Esophagus squamous epithelium (tissue), 5 donors: ENCODE measurements around the gene EPC2. TPM values are rescaled to one million over a fixed set of nuclear protein-coding genes. Genes with fewer than 3 reads are reported as not detected.
"Not testable (repeated sequence)": the region's sequence is repeated elsewhere in the genome, so short reads cannot be mapped to it uniquely, and the experiment has no call there.

Experiments used
- DNase-seq: peaks from one replicate; lab custom pipeline; 2025; lab: John Stamatoyannopoulos, UW
- H3K27ac ChIP-seq, 4 donors: fragments of 200-600 bp; sonication (generic); one replicate each; pipeline ENCODE4 v1.5.1; 2016 to 2019; ENCODE audit warnings: mild to moderate bottlenecking in 1 of 4
- H3K27me3 ChIP-seq, 4 donors: fragments of 200-600 bp; sonication (generic); 1 replicate in 3 of 4; 2 replicates in 1 of 4; pipeline versions ENCODE4 v1.5.1 to v1.6.0; 2017 to 2021; ENCODE audit warnings: antibody characterized with exemption in 1 of 4
- H3K36me3 ChIP-seq, 3 donors: fragments of 200-600 bp; sonication (generic); one replicate each; pipeline ENCODE4 v1.5.1; 2016 to 2019
- H3K4me1 ChIP-seq, 3 donors: fragments of 200-600 bp; sonication (generic); one replicate each; pipeline ENCODE4 v1.5.1; 2017 to 2019
- H3K4me3 ChIP-seq, 4 donors: fragments of 200-600 bp; sonication (generic); 1 replicate in 3 of 4; 2 replicates in 1 of 4; pipeline ENCODE4 v1.5.1; 2016 to 2019; ENCODE audit warnings: mild to moderate bottlenecking in 2 of 4, moderate library complexity in 1 of 4
- H3K9me3 ChIP-seq, 3 donors: fragments of 200-600 bp; sonication (generic); one replicate each; pipeline ENCODE4 v1.5.1; 2016 to 2019
- POLR2A ChIP-seq, 4 donors: fragments of 450-650 bp; IDR thresholded peaks; one replicate each; pipeline ENCODE4 v1.6.1; 2017; ENCODE audit warnings: antibody characterized with exemption in 4 of 4, mild to moderate bottlenecking in 4 of 4, moderate library complexity in 3 of 4
- WGBS, 2 donors: methylation state at CpG; one replicate each; pipeline ENCODE4 v1.1.5; 2018; 5-methylcytosine and 5-hydroxymethylcytosine counted together
- intact Hi-C: fragments of 100-400 bp; cut with DNase I; formaldehyde crosslinking; loops from one replicate; pipeline ENCODE4 v1.15.0; 2022
- total RNA-seq, 4 donors: library from RNA; depleted of rRNA; stranded (reverse); fragments of >200 nt; gene quantifications; one replicate each; pipeline ENCODE4 v1.1.0, GENCODE V29; 2016
- TF ChIP-seq, protein P1 (sequence below), 6 experiments: fragments of 450-650 bp in 4 of 6; fragments of 200-600 bp in 2 of 6; sonication (generic) in 2 of 6; IDR thresholded peaks; one replicate each; pipeline ENCODE4 v1.5.1; 2016 to 2019; ENCODE audit warnings: antibody characterized with exemption in 6 of 6, mild to moderate bottlenecking in 4 of 6, moderate library complexity in 4 of 6
- donor health status: DM: yes; HTN: yes; CAD: no.

EPC2 gene
- total RNA-seq, 4 donors from 2014 or later: 10.6 to 29.2 (median 15.4) TPM

DNA sequence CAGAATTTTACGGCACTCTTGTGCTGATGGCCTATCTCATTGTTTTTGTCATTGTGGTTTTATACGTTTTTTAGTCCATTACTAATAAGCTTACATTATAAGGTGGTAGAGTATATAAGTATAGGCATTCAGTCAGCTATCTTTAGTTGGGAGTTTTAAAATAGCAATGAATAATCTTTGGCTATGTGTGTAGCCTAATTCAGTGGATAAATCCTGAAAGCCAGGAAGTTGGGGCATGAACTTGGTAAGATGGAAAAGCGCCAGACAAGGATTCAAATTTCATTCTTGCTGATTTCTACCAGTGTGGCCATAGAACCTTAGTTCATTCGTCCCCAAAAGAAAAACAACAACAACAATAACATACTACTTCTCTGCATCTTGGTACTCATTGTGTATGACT, 31.2 kb downstream of the EPC2 start:
- no peak for TF ChIP-seq POLR2A (IDR thresholded peaks at IDR 0.05)
- TF ChIP-seq, protein P1, sequence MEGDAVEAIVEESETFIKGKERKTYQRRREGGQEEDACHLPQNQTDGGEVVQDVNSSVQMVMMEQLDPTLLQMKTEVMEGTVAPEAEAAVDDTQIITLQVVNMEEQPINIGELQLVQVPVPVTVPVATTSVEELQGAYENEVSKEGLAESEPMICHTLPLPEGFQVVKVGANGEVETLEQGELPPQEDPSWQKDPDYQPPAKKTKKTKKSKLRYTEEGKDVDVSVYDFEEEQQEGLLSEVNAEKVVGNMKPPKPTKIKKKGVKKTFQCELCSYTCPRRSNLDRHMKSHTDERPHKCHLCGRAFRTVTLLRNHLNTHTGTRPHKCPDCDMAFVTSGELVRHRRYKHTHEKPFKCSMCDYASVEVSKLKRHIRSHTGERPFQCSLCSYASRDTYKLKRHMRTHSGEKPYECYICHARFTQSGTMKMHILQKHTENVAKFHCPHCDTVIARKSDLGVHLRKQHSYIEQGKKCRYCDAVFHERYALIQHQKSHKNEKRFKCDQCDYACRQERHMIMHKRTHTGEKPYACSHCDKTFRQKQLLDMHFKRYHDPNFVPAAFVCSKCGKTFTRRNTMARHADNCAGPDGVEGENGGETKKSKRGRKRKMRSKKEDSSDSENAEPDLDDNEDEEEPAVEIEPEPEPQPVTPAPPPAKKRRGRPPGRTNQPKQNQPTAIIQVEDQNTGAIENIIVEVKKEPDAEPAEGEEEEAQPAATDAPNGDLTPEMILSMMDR (IDR thresholded peaks at IDR 0.05): no peak
- no peaks in the 10 kb centered on the region for H3K36me3 ChIP-seq
- no peak for DNase-seq
- peaks cover 0 to 45% (median 7%) of the 10 kb centered on the region in 3 donors for H3K4me1 ChIP-seq
- H3K9me3 ChIP-seq: no peaks in the 10 kb centered on the region
- H3K27ac ChIP-seq: no peak overlapping the region
- H3K4me3 ChIP-seq: no peak overlapping the region
- 48 to 62% methylated on average over 4 of the region's 4 CpGs for WGBS, 2 donors
- intact Hi-C loops: no loop called here
- H3K27me3 ChIP-seq: no peaks in the 10 kb centered on the region

DNA sequence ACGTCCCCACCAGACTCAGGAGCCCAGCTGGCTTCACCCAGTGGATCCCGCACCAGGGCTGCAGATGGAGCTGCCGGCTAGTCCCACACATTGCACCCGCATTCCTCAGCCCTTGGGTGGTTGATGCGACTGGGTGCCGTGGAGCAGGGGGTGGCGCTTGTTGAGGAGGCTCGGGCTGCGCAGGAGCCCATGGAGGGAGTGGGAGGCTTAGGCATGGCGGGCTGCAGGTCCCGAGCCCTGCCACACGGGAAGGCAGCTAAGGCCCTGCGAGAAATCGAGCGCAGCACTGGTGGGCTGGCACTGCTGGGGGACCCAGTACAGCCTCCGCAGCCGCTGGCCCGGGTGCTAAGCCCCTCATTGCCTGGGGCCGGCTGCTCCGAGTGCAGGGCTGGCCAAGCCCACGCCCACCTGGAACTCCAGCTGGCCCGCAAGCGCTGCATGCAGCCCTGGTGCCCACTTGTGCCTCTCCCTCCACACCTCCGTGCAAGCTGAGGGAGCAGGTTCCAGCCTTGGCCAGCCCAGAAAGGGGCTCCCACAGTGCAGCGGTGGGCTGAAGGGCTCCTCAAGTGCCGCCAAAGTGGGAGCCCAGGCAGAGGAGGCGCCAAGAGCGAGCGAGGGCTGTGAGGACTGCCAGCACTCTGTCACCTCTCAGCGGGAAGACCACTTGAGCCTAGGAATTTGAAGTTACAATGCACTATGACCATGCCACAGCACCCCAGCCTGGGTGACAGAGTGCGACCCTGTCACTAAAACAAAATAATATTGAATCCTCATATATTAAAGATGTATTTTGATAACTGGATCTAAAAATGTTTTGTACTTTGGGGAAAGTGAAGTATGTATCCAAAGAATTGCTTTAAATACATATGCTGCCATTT, 34.0 kb downstream of the EPC2 start:
- H3K27ac ChIP-seq, H3K27me3 ChIP-seq, intact Hi-C loops, DNase-seq, H3K9me3 ChIP-seq, H3K4me3 ChIP-seq, H3K36me3 ChIP-seq: not testable (repeated sequence)
- WGBS, 2 donors: 89 to 90% methylated on average over 1 to 6 of the region's 31 CpGs
- peaks cover 0 to 41% (median 7%) of the 10 kb centered on the region in 3 donors for H3K4me1 ChIP-seq

DNA sequence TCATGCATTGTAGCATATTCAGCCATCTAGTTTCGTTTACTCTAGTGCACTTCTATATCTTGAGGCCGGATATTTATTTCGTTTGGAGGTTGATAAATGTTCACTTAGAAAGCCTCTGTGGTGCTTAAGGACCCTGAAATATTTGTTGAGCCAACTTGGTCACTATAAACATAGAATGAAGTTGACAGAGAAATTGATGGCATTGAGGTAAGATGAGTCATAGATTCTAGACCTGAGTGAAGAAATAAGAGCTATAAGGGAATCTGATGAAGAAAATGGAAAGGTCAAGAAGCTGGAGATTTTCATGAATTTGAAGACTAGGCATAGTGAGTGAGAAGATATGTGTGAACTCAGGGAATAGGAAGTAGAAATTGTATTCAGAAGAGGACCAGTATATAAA, 35.9 kb downstream of the EPC2 start:
- no peak for DNase-seq
- Histone ChIP-seq H3K27me3 (no peaks in the 10 kb centered on the region), H3K36me3 (no peaks in the 10 kb centered on the region), H3K4me1 (peaks cover 0 to 27% (median 7%) of the 10 kb centered on the region in 3 donors), H3K27ac (no peak overlapping the region), H3K4me3 (no peak overlapping the region), H3K9me3 (no peaks in the 10 kb centered on the region)
- WGBS, 2 donors: 69 to 70% methylated on average over 3 of the region's 3 CpGs
- intact Hi-C loops: no loop called here
- no peak for TF ChIP-seq POLR2A (IDR thresholded peaks at IDR 0.05)
- TF ChIP-seq, protein P1 (IDR thresholded peaks at IDR 0.05): no peak

DNA sequence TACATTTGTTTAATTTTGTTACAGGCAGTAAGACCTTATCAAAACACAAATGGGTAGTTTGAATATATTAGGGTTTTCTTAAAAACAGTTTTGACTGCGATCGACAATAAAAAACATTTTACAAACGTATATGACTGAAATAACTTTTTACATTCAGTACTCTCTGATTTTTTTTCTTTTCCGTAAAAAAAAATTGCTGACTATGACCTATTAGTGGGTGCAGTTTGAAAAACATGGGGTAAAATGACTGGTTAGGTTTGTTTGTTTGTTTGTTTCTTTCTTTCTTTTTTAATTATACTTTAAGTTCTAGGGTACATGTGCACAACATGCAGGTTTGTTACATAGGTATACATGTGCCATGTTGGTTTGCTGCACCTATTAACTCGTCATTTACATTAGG, 36.9 kb downstream of the EPC2 start:
- H3K36me3 ChIP-seq: no peaks in the 10 kb centered on the region
- TF ChIP-seq, protein P1 (IDR thresholded peaks at IDR 0.05): no peak
- TF ChIP-seq POLR2A (IDR thresholded peaks at IDR 0.05): no peak
- no peak overlapping the region for H3K27ac ChIP-seq
- no peak for DNase-seq
- H3K4me3 ChIP-seq: no peak overlapping the region
- H3K4me1 ChIP-seq: peaks cover 0 to 17% (median 4%) of the 10 kb centered on the region in 3 donors
- H3K9me3 ChIP-seq: no peaks in the 10 kb centered on the region
- no peaks in the 10 kb centered on the region for H3K27me3 ChIP-seq
- 81 to 94% methylated on average over 5 of the region's 5 CpGs for WGBS, 2 donors
- intact Hi-C loops: no loop called here

DNA sequence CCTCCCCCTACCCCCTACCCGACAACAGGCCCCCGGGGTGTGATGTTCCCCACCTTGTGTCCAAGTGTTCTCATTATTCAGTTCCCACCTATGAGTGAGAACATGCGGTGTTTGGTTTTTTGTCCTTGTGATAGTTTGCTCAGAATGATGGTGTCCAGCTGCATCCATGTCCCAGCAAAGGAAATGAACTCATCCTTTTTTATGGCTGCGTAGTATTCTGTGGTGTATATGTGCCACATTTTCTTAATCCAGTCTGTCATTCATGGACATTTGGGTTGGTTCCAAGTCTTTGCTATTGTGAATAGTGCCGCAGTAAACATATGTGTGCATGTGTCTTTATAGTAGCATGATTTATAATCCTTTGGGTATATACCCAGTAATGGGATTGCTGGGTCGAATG, 37.3 kb downstream of the EPC2 start:
- H3K27ac ChIP-seq, H3K4me3 ChIP-seq, H3K9me3 ChIP-seq, H3K36me3 ChIP-seq, DNase-seq, H3K27me3 ChIP-seq, intact Hi-C loops: not testable (repeated sequence)
- peaks cover 0 to 15% (median 4%) of the 10 kb centered on the region in 3 donors for H3K4me1 ChIP-seq
- WGBS, 2 donors: 93 to 100% methylated on average over 6 of the region's 6 CpGs

DNA sequence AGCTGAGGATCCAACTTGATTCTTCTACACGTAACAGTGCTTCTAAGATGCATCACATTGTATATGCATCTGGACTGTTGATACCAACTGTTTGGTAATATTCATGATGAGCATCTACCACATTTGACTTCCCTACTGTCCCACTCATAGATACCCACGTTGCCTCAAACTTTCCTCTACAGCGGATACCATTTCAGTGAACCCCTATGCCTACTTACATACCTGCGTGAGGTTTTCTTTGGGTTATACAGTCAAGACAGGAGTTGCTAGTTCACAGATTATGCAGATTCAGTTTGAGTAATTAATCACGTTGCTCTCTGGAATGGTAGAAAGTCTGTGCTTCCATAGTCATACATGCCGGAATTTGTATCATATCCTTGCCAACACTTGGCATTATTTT, 40.0 kb downstream of the EPC2 start:
- Histone ChIP-seq H3K9me3 (no peaks in the 10 kb centered on the region), H3K27me3 (no peaks in the 10 kb centered on the region), H3K4me3 (no peak overlapping the region), H3K27ac (no peak overlapping the region), H3K36me3 (no peaks in the 10 kb centered on the region), H3K4me1 (peaks cover 0 to 15% (median 4%) of the 10 kb centered on the region in 3 donors)
- no peak for DNase-seq
- intact Hi-C loops: no loop called here
- TF ChIP-seq, protein P1 (IDR thresholded peaks at IDR 0.05): no peak
- no peak for TF ChIP-seq POLR2A (IDR thresholded peaks at IDR 0.05)
- 81 to 82% methylated on average over 6 of the region's 6 CpGs for WGBS, 2 donors
